ENCODE data around the gene AGBL1.
"Not testable (repeated sequence)": the region's sequence is repeated elsewhere in the genome, so short reads cannot be mapped to it uniquely, and the experiment has no call there.

The AGBL1 gene

GRCh38 chr15:86988033-86988432, 908.4 kb downstream of the AGBL1 start:
- FAIRE-seq (no peak), DNase-seq (ENCODE audit: insufficient read length) (no peak)
- TF ChIP-seq POLR2A (IDR thresholded peaks at IDR 0.05; ENCODE audit: low read depth, low read length) (no peak), TAF1 (IDR thresholded peaks at IDR 0.05; ENCODE audit: borderline replicate concordance, low read depth, low read length) (no peak), POLR2AphosphoS5 (IDR thresholded peaks at IDR 0.05; ENCODE audit: low read depth, low read length) (no peak)

DNA sequence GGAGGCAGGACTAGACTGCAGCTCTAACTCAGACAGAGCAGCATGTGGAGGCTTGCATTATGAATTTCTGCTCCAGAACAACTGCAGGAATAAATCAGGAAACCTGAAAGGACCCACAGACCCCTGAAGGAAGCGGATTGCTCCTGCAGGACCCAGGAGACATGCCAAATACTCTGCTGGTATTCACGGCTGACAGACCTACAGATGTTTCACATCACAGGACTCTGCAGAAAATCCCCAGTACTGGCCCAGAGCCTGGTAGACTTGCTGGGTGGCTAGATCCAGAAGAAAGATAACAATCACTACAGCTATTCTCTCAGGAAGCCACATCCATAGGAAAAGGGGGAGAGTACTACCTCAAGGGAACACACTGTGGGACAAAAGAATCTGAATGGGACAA, 942.1 kb downstream of the AGBL1 start:
- DNase-seq (ENCODE audit: insufficient read length) (no peak), FAIRE-seq (no peak)
- TF ChIP-seq POLR2A (IDR thresholded peaks at IDR 0.05; ENCODE audit: low read depth, low read length) (no peak), POLR2AphosphoS5 (IDR thresholded peaks at IDR 0.05; ENCODE audit: low read depth, low read length) (no peak), TAF1 (IDR thresholded peaks at IDR 0.05; ENCODE audit: borderline replicate concordance, low read depth, low read length) (no peak)

DNA sequence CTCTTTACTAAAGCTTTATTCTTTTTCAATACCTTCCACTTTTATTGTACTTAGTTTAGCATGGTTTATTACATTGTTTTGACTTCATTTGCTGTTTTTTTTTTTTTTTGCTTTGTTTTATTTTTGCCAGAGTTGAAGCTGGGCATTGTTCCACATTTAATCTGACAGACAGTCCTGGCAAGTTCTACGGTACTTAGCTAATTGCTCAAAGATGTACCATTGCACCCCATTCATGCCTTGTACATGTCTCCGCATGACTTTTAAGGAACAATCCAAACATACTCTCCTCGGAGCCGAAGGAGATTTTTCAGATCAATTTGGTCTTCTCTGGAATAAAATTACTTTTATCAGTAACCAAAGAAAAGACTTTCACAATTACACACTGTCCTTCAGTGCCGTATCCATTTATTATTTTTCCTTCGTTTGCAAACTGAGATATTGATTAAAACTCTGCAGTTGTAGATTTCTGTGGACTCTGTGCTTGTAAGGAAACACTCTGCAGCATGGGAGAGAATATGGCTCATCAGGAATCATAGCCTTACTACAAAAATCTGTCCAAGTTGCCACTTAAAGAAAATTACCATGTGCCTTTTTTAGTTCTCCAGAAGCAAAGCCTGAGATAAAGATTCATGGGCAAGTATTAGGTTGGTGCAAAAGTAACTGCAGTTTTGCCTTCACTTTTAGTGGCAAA, 952.0 kb downstream of the AGBL1 start:
- TF ChIP-seq POLR2AphosphoS5 (IDR thresholded peaks at IDR 0.05; ENCODE audit: low read depth, low read length) (no peak), TAF1 (IDR thresholded peaks at IDR 0.05; ENCODE audit: borderline replicate concordance, low read depth, low read length) (no peak)
- no peak for DNase-seq (ENCODE audit: insufficient read length)
- no peak for FAIRE-seq

- DNase-seq (ENCODE audit: insufficient read length), result no peak
- FAIRE-seq, result no peak
- TF ChIP-seq POLR2A (IDR thresholded peaks at IDR 0.05; ENCODE audit: low read depth, low read length) (no peak), TAF1 (IDR thresholded peaks at IDR 0.05; ENCODE audit: borderline replicate concordance, low read depth, low read length) (no peak), POLR2AphosphoS5 (IDR thresholded peaks at IDR 0.05; ENCODE audit: low read depth, low read length) (no peak)
These were observed 952.6 kb downstream of the AGBL1 start for GRCh38 chr15:87032295-87032694.

GRCh38 chr15:87033056-87033455, 953.4 kb downstream of the AGBL1 start:
- FAIRE-seq, result no peak
- no peak for DNase-seq (ENCODE audit: insufficient read length)

GRCh38 chr15:87034886-87035285, 955.2 kb downstream of the AGBL1 start:
- FAIRE-seq (no peak), DNase-seq (ENCODE audit: insufficient read length) (no peak)
- TF ChIP-seq POLR2AphosphoS5 (IDR thresholded peaks at IDR 0.05; ENCODE audit: low read depth, low read length) (no peak), TAF1 (IDR thresholded peaks at IDR 0.05; ENCODE audit: borderline replicate concordance, low read depth, low read length) (no peak), POLR2A (IDR thresholded peaks at IDR 0.05; ENCODE audit: low read depth, low read length) (no peak)

More at GRCh38 chr15:87033056-87033455, 953.4 kb downstream of the AGBL1 start:
- no peak for TF ChIP-seq POLR2AphosphoS5 (IDR thresholded peaks at IDR 0.05; ENCODE audit: low read depth, low read length)
- no peak for TF ChIP-seq POLR2A (IDR thresholded peaks at IDR 0.05; ENCODE audit: low read depth, low read length)
- TF ChIP-seq TAF1 (IDR thresholded peaks at IDR 0.05; ENCODE audit: borderline replicate concordance, low read depth, low read length), result no peak

- no peak for FAIRE-seq
- no peak for DNase-seq (ENCODE audit: insufficient read length)
These were observed 958.7 kb downstream of the AGBL1 start for GRCh38 chr15:87038404-87038803.

DNA sequence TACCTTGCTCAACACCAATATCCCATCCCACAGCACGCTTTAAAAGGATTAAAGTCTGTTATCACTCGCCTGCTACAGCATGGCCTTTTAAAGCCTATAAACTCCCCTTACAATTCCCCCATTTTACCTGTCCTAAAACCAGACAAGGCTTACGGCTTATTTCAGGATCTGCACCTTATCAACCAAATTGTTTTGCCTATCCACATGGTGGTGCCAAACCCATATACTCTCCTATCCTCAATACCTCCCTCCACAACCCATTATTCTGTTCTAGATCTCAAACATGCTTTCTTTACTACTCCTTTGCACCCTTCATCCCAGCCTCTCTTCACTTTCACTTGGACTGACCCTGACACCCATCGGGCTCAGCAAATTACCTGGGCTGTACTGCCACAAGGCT, 962.9 kb downstream of the AGBL1 start:
- not testable (repeated sequence) for DNase-seq (ENCODE audit: insufficient read length); FAIRE-seq

More at GRCh38 chr15:87038404-87038803, 958.7 kb downstream of the AGBL1 start:
- no peak for TF ChIP-seq TAF1 (IDR thresholded peaks at IDR 0.05; ENCODE audit: borderline replicate concordance, low read depth, low read length)
- no peak for TF ChIP-seq POLR2AphosphoS5 (IDR thresholded peaks at IDR 0.05; ENCODE audit: low read depth, low read length)
- no peak for TF ChIP-seq POLR2A (IDR thresholded peaks at IDR 0.05; ENCODE audit: low read depth, low read length)

DNA sequence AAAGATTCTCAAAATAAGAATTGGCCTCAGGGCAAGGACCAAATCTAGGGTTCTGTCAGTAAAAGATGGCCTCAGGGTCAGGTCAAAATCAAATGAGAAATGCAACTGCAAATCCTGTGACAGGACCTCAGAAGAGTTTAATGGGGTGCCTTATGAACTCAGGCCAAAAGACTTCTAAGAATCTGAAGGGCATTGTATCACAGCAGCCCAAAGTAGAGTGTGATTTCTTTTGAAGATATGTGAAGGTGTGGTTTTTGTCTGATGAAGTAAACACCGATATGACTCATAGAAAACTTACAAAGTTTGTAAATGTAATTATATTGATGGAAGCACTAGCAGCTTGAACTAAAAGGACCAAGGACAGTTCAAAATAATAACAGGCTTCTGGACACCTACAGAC, 966.1 kb downstream of the AGBL1 start:
- TF ChIP-seq POLR2A (IDR thresholded peaks at IDR 0.05; ENCODE audit: low read depth, low read length), result no peak
- DNase-seq (ENCODE audit: insufficient read length), result no peak
- FAIRE-seq, result no peak

DNA sequence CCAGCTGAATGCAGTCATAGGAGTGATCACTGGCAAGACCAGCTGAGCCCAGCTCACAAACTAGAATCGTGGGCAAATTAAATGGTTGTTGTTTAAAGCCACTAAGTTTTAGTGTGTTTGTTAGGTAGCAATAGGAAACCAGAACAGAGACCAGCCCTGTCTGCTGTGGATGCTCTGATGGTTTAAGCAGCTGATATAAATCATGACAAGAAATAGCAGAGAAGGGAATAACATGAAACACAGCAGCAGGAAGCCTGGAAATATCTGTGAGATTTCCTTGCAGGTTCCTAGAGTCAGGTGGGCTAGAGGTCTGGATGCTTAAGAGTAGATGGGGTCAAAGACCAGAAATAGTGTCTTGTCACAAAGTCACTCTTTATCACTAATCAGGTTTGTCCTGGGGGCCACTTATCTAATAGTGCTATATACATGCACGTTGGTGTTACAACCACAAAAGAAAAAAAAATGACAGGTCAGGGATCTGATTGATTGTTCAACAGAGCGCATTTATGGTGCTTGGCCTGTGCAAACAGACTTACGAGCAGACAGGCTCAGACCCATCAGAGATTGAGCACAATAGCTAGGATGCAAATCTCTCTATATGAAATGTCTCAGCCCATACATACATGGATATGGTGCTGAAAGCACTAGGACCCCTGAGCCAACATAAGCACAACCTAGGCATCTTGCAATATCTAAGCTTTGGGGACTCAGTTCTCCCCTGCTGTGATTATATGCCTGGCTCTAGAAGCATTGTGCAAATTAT, 967.7 kb downstream of the AGBL1 start:
- DNase-seq (ENCODE audit: insufficient read length), result no peak
- TF ChIP-seq POLR2A (IDR thresholded peaks at IDR 0.05; ENCODE audit: low read depth, low read length), result no peak
- no peak for TF ChIP-seq POLR2AphosphoS5 (IDR thresholded peaks at IDR 0.05; ENCODE audit: low read depth, low read length)
- TF ChIP-seq TAF1 (IDR thresholded peaks at IDR 0.05; ENCODE audit: borderline replicate concordance, low read depth, low read length), result no peak
- FAIRE-seq, result no peak

Data from GM12892 (cell line).